MM.1S (cell line): ENCODE data around the gene PLAAT5.
A peak's percentile ranks its signal among the peaks of the same experiment; 100 is the strongest.

Source experiments
- DNase-seq: peaks from one replicate; pipeline ENCODE4 v3.0.0-alpha.2; 2015
- H2AFZ ChIP-seq: fragments of 300-600 bp; sonication (generic); 2 replicates; pipeline ENCODE4 v1.6.0; 2016; ENCODE audit warnings: antibody characterized with exemption, low read length
- H3F3A ChIP-seq: fragments of 300-600 bp; sonication (generic); 2 replicates; pipeline ENCODE4 v1.6.1; 2016; ENCODE audit warnings: mild to moderate bottlenecking, antibody characterized with exemption, low read length, moderate library complexity, mixed read lengths; ENCODE audit not compliant: insufficient read depth
- H3K27ac ChIP-seq: fragments of 300-600 bp; sonication (generic); 2 replicates; pipeline ENCODE4 v1.5.1; 2016; ENCODE audit warnings: mild to moderate bottlenecking, low read length
- H3K27me3 ChIP-seq: fragments of 300-600 bp; sonication (generic); replicated peaks from 2 replicates; pipeline ENCODE4 v1.6.0; 2016; ENCODE audit warnings: low read length; ENCODE audit not compliant: insufficient read depth
- H3K36me3 ChIP-seq: fragments of 300-600 bp; sonication (generic); replicated peaks from 2 replicates; pipeline ENCODE4 v1.6.1; 2016; ENCODE audit warnings: mild to moderate bottlenecking, low read length, mixed read lengths; ENCODE audit not compliant: insufficient read depth
- H3K4me1 ChIP-seq: fragments of 300-600 bp; sonication (generic); 2 replicates; pipeline ENCODE4 v1.6.1; 2016; ENCODE audit warnings: low read length, mixed read lengths
- H3K4me2 ChIP-seq: fragments of 300-600 bp; sonication (generic); 2 replicates; pipeline ENCODE4 v1.6.0; 2016; ENCODE audit warnings: low read depth, low read length
- H3K4me3 ChIP-seq: fragments of 300-600 bp; sonication (generic); 2 replicates; pipeline ENCODE4 v1.5.1; 2016; ENCODE audit warnings: low read length, mixed read lengths
- H3K79me2 ChIP-seq: fragments of 300-600 bp; sonication (generic); 2 replicates; pipeline ENCODE4 v1.6.1; 2016; ENCODE audit warnings: mixed run types, low read length, mixed read lengths
- H3K9ac ChIP-seq: fragments of 300-600 bp; sonication (generic); 2 replicates; pipeline ENCODE4 v1.6.1; 2016; ENCODE audit warnings: low read length, mixed read lengths
- H3K9me2 ChIP-seq: fragments of 300-600 bp; sonication (generic); replicated peaks from 2 replicates; pipeline ENCODE4 v1.6.1; 2016; ENCODE audit warnings: mild to moderate bottlenecking, low read length, mixed read lengths; ENCODE audit not compliant: insufficient read depth
- H3K9me3 ChIP-seq: fragments of 300-600 bp; sonication (generic); replicated peaks from 2 replicates; pipeline ENCODE4 v1.6.1; 2016; ENCODE audit warnings: mild to moderate bottlenecking, low read length, mixed read lengths; ENCODE audit not compliant: insufficient read depth
- H4K20me1 ChIP-seq: fragments of 300-600 bp; sonication (generic); 2 replicates; pipeline ENCODE4 v1.6.1; 2016; ENCODE audit warnings: mild to moderate bottlenecking, low read length, moderate library complexity, mixed read lengths; ENCODE audit not compliant: insufficient read depth
- EZH2 ChIP-seq: fragments of 300-600 bp; sonication (generic); optimal IDR thresholded peaks from 2 replicates; pipeline ENCODE3; 2017; ENCODE audit warnings: low read depth, mild to moderate bottlenecking, antibody characterized with exemption, low read length, mixed read lengths
- EZH2phosphoT487 ChIP-seq: fragments of 300-600 bp; sonication (generic); IDR thresholded peaks from 2 replicates; pipeline ENCODE4 v1.6.1; 2018; ENCODE audit warnings: antibody characterized with exemption, low read length
- TF ChIP-seq, protein P1 (sequence below): fragments of 300-600 bp; sonication (generic); IDR thresholded peaks from 2 replicates; pipeline ENCODE4 v1.5.1; 2016; ENCODE audit warnings: antibody characterized with exemption, low read length, mixed read lengths

PLAAT5 gene

GRCh38 chr11:63485777-63486176 lies 5.2 kb downstream of the PLAAT5 start:
- H3K36me3 ChIP-seq = no peaks in the 10 kb centered on the region
- H3K9me3 ChIP-seq = no peaks in the 10 kb centered on the region
- no peak overlapping the region for H3K27ac ChIP-seq
- no peaks in the 10 kb centered on the region for H3K27me3 ChIP-seq
- H2AFZ ChIP-seq = no peak overlapping the region
- H3K4me2 ChIP-seq = no peak overlapping the region
- H3K9ac ChIP-seq = no peak overlapping the region
- no peaks in the 10 kb centered on the region for H3K9me2 ChIP-seq
- no peaks in the 10 kb centered on the region for H3F3A ChIP-seq
- no peak overlapping the region for H3K4me3 ChIP-seq
- TF ChIP-seq EZH2phosphoT487 = no peak
- TF ChIP-seq EZH2 = no peak
- TF ChIP-seq, protein P1, sequence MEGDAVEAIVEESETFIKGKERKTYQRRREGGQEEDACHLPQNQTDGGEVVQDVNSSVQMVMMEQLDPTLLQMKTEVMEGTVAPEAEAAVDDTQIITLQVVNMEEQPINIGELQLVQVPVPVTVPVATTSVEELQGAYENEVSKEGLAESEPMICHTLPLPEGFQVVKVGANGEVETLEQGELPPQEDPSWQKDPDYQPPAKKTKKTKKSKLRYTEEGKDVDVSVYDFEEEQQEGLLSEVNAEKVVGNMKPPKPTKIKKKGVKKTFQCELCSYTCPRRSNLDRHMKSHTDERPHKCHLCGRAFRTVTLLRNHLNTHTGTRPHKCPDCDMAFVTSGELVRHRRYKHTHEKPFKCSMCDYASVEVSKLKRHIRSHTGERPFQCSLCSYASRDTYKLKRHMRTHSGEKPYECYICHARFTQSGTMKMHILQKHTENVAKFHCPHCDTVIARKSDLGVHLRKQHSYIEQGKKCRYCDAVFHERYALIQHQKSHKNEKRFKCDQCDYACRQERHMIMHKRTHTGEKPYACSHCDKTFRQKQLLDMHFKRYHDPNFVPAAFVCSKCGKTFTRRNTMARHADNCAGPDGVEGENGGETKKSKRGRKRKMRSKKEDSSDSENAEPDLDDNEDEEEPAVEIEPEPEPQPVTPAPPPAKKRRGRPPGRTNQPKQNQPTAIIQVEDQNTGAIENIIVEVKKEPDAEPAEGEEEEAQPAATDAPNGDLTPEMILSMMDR = no peak
- H3K4me1 ChIP-seq = no peaks in the 10 kb centered on the region
- no peaks in the 10 kb centered on the region for H4K20me1 ChIP-seq
- no peak for DNase-seq
- H3K79me2 ChIP-seq = no peaks in the 10 kb centered on the region

DNA sequence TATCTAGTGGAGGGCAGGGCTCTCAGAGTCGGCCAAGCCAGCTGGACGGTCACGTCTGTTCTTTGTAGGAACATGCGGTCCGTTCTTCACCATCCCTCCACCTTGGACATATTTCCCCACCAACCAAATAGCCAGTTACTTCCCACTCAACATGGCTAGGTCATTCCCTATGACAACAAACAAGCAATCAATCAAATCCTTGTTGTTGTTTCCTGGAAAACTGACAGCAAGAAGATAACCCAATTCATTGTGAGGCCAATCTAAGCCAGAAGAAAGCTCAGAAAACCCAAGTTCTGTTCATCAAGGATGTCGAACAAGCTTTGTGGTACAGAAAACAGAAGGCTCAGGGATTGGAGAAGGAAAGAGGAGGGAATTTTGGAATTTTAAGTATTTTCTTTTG lies 10.9 kb downstream of the PLAAT5 start:
- no peaks in the 10 kb centered on the region for H3K9me3 ChIP-seq
- no peak for DNase-seq
- no peaks in the 10 kb centered on the region for H3K79me2 ChIP-seq
- no peaks in the 10 kb centered on the region for H3K36me3 ChIP-seq
- no peaks in the 10 kb centered on the region for H3K27me3 ChIP-seq
- no peaks in the 10 kb centered on the region for H3K4me1 ChIP-seq
- no peak overlapping the region for H3K4me2 ChIP-seq
- no peak overlapping the region for H3K27ac ChIP-seq
- H2AFZ ChIP-seq = no peak overlapping the region
- no peak for TF ChIP-seq EZH2phosphoT487
- TF ChIP-seq EZH2 = no peak
- TF ChIP-seq, protein P1 = no peak
- no peaks in the 10 kb centered on the region for H4K20me1 ChIP-seq
- no peak overlapping the region for H3K9ac ChIP-seq
- H3K9me2 ChIP-seq = no peaks in the 10 kb centered on the region
- no peaks in the 10 kb centered on the region for H3F3A ChIP-seq
- no peak overlapping the region for H3K4me3 ChIP-seq

DNA sequence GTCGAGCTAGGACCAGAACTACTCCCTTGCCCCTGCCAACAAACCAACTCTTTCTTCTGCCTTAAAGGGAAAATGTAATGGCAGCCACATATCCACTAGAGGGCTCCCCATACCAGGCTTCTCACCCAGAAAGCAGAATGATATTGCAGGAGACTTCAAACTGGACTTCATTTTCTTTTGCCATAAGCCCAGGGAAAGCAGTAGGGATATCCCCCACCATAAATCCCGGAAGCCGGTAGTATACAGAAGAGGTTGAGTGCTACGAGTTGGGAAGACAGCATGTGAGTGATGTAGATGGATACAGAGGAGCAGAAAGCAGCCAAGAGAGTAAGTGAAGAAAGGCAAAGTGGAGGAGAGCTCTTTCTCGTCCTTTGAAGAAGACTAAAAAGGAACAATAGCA lies 12.1 kb downstream of the PLAAT5 start:
- TF ChIP-seq, protein P1 = peak; percentile 88
- TF ChIP-seq EZH2 = no peak
- TF ChIP-seq EZH2phosphoT487 = no peak
- Histone ChIP-seq H2AFZ (no peak overlapping the region), H3K4me2 (no peak overlapping the region), H3K9me3 (no peaks in the 10 kb centered on the region), H3K27ac (no peak overlapping the region), H3K4me1 (no peaks in the 10 kb centered on the region), H3K9ac (no peak overlapping the region), H3K27me3 (no peaks in the 10 kb centered on the region), H3K4me3 (no peak overlapping the region), H3K79me2 (no peaks in the 10 kb centered on the region), H3F3A (no peaks in the 10 kb centered on the region), H4K20me1 (no peaks in the 10 kb centered on the region), H3K36me3 (no peaks in the 10 kb centered on the region), H3K9me2 (no peaks in the 10 kb centered on the region)
- peak; percentile 68 for DNase-seq
